ENCODE data around the gene RAB11FIP4. TPM values are rescaled to one million over a fixed set of nuclear protein-coding genes. Genes with fewer than 3 reads are reported as not detected.

RAB11FIP4 gene
- total and polyA plus RNA-seq, 2 of the 13 experiments (the other 11 are each of a cell fraction or from before 2014, with no cell fraction given): 28.0 to 89.3 TPM

DNA sequence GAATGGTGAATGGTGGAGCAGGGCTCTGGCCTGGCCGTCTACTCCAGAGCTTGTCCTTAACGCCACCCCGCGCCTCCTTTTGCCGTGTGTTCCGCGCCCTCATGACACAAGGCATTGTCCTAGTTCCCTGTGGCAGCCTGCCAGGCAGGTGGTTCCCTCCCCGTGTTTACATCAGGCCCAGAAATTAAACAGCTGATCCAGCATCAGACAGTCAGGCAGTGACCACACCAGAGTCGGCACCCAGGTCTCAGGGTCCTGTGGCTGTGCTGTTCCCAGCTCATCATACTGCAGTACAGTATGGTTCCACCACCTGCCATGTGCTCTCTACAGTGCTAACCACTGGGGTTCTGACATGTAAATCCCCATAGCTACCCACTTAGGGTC is 119.7 kb downstream of the RAB11FIP4 start:
- H3K27ac ChIP-seq (ENCODE audit: extremely low read length, insufficient read depth, low read length): no peak overlapping the region
- peaks cover 89% of the 10 kb centered on the region for H3K79me2 ChIP-seq (ENCODE audit: insufficient read depth, low read length)
- 90% methylated on average over 9 of the region's 9 CpGs for WGBS (ENCODE audit: low lambda C conversion rate)
- H4K20me1 ChIP-seq (ENCODE audit: insufficient read depth, low read length): no peaks in the 10 kb centered on the region
- H3K4me3 ChIP-seq (replicated peaks in 1 of 3; ENCODE audit: insufficient read depth in 1 of 3, low read depth in 2 of 3, low read length in 3 of 3): no peak overlapping the region
- ChIA-PET CTCF (ENCODE audit: low intra/inter-chr PET ratio, low total read pairs) (no interaction called here), POLR2A (interaction anchor here (1.8 to 2.8 kb wide), 3 partner anchors 11 to 23 kb away, joined by 5 to 10 read pairs (median 6); no protein-coding TSS in a partner anchor)
- H3K4me1 ChIP-seq (ENCODE audit: insufficient read depth, low read length): peaks cover 70% of the 10 kb centered on the region
- in situ Hi-C loops (cut with HindIII; ENCODE audit: extremely low pct_ligation_motif_present, low pct_unique_long_range_greater_than_20kb): no loop called here
- DNase-seq (ENCODE audit: low spot score) (no peak), FAIRE-seq (no peak), ATAC-seq (no peak)
- TF ChIP-seq, protein P1, sequence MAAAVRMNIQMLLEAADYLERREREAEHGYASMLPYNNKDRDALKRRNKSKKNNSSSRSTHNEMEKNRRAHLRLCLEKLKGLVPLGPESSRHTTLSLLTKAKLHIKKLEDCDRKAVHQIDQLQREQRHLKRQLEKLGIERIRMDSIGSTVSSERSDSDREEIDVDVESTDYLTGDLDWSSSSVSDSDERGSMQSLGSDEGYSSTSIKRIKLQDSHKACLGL (CRISPR knock-in tag; IDR thresholded peaks at IDR 0.05): no peak
- no peak for TF ChIP-seq ZNF562 (CRISPR knock-in tag; IDR thresholded peaks at IDR 0.05; ENCODE audit: borderline replicate concordance)
- no peak for TF ChIP-seq TBP (CRISPR knock-in tag; IDR thresholded peaks at IDR 0.05)
- TF ChIP-seq, protein P2, sequence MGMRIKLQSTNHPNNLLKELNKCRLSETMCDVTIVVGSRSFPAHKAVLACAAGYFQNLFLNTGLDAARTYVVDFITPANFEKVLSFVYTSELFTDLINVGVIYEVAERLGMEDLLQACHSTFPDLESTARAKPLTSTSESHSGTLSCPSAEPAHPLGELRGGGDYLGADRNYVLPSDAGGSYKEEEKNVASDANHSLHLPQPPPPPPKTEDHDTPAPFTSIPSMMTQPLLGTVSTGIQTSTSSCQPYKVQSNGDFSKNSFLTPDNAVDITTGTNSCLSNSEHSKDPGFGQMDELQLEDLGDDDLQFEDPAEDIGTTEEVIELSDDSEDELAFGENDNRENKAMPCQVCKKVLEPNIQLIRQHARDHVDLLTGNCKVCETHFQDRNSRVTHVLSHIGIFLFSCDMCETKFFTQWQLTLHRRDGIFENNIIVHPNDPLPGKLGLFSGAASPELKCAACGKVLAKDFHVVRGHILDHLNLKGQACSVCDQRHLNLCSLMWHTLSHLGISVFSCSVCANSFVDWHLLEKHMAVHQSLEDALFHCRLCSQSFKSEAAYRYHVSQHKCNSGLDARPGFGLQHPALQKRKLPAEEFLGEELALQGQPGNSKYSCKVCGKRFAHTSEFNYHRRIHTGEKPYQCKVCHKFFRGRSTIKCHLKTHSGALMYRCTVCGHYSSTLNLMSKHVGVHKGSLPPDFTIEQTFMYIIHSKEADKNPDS (CRISPR knock-in tag; IDR thresholded peaks at IDR 0.05): no peak
- TF ChIP-seq GATAD2A (CRISPR knock-in tag; IDR thresholded peaks at IDR 0.05): no peak
- TF ChIP-seq ZNF792 (CRISPR knock-in tag; IDR thresholded peaks at IDR 0.05): no peak
- no peak for TF ChIP-seq RARA (CRISPR knock-in tag; IDR thresholded peaks at IDR 0.05)
- no peak for TF ChIP-seq ELF3 (CRISPR knock-in tag; IDR thresholded peaks at IDR 0.05)
- BruUV-seq (replicated peaks): no TSS peak
- no peaks in the 10 kb centered on the region for H3K27me3 ChIP-seq (ENCODE audit: control insufficient read depth in 1 of 2, insufficient read depth in 2 of 2, low read length in 2 of 2)
- H3K4me2 ChIP-seq (ENCODE audit: low read depth, low read length): no peak overlapping the region
- intact Hi-C loops (cut with micrococcal nuclease; ENCODE audit: unreplicated experiment): no loop called here
- peaks cover 0 to 8% of the 10 kb centered on the region in 2 experiments; a peak in 2 of 5 replicates for H3K36me3 ChIP-seq (replicated peaks in 1 of 2; ENCODE audit: control insufficient read depth in 1 of 2, insufficient read depth in 2 of 2, low read length in 2 of 2)
- no peaks in the 10 kb centered on the region for H3K9me3 ChIP-seq (ENCODE audit: low read length)
- no peak overlapping the region for H3K9ac ChIP-seq (ENCODE audit: insufficient read depth, low read depth, low read length)
- H2AFZ ChIP-seq (ENCODE audit: low read length): no peak overlapping the region

All from HepG2 (cell line).